Medulla oblongata (tissue), 1 donor: Measurements from ENCODE around the gene BCAS3.

Experiments
- DNase-seq: peaks from one replicate; pipeline ENCODE4 v3.0.0-alpha.2; 2015; ENCODE audit errors: extremely low spot score

BCAS3 gene

DNA sequence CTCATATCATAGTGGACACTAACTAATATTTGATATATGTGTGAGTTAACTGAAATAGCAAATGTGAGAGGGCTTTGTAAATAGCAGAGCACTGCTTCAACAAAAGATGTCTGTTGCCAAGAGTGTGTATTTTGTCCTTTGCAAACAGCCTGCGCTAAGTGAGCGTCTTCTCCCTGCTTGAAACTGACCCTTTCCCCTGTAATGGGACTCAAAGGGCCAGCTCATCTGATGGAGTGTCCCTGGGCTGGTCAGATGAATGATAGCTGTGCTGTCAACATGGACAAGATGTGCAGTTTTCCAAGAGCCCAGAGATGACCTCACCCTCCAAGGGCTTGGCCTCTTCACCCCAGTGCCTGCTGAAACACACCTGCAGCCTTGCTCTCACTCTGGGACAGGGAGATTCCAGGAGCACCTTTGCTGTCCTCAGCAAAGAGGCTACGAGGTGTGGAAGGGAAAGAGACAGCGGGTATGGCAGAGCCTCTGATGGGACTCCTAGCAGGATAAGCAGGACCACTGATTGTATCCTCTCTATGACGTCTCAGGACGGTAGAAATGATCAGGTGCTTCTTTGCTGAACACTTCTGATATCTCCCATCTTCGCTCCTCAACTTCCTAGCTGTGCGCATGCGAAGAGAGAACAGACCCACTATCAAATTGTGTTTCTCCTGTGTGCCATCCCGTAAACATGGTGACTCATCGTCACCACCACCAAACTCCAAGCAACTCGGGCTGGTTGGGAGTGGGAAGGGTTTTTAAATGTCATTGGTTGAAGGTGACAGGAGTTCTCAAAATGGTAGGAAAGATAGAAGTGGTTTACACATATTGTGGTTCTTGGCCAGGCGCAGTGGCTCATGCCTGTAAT is 686.2 kb downstream of the BCAS3 start:
- DNase-seq: no peak

DNA sequence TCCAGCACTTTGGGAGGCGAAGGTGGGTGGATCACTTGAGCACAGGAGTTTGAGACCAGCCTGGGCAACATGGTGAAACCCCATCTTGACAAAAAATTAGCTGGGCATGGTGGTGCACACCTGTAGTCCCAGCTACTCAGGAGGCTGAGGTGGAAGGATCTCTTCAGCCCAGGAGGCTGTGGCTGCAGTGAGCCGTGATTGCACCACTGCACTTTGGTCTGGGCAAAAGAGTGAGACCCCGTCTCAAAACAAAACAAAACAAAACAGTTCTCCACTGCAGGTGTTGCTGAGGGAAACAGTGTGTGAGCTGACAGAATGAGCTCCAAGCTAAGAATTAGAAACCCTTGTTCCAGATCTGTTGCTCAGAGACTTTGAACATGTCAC is 686.8 kb downstream of the BCAS3 start:
- no peak for DNase-seq

GRCh38 chr17:61366076-61366714 is 688.5 kb downstream of the BCAS3 start:
- no peak for DNase-seq

DNA sequence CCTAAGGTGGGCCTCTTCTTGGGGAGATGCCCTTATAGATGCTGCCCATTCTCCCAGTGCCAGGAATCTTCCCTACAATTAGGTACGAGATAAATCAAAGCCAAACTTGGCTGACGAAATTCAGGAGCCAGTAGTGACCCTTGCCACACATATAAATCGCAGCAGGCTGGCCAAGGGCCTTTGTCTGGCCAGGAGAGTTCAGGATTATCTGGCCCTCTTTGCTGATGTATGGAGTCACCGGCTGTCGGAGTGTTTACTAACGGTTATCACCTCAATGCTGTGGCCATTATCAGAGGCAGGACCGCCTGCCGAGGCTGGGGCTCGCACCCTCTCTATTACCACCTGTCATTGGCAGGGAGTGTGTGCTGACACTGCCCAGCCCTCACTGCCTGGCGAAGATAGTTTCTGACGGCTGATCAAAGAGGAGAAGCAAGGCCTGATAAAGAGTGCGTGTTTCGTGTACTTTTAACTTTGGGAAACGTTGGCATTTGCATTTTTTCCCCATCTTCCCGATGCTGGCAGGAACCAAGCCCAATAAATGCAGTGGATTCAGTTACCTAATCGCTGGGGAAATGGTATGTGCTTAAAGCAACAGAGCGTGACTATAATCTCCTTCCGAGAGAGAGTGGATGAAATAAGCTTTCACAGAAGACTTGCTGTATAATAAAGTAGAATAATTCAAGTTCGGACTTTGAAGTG is 689.2 kb downstream of the BCAS3 start:
- DNase-seq: no peak

GRCh38 chr17:61368049-61368831 is 690.6 kb downstream of the BCAS3 start:
- DNase-seq: no peak

- peak; percentile 46 for DNase-seq
Measured at GRCh38 chr17:61368832-61369450, 691.3 kb downstream of the BCAS3 start.

DNA sequence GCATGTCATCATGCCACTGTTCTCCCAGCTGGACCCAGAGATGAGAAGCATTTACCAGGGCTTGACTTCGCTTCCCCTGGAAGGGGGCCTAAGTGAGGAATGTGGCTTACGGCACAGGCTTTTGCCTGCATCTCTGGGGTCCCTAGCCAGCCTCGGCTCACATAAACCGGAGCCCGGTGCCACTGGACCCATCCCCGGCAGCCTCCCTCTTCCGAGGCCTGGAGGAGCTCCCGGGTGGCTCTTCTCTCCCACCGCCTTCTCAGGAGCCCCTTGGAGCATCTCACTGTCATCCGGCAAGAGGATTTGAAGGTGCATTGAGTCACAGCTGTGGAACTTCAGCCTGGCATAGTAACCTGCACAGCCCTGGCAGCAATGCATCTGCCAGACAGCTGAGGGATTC is 692.1 kb downstream of the BCAS3 start:
- no peak for DNase-seq

DNA sequence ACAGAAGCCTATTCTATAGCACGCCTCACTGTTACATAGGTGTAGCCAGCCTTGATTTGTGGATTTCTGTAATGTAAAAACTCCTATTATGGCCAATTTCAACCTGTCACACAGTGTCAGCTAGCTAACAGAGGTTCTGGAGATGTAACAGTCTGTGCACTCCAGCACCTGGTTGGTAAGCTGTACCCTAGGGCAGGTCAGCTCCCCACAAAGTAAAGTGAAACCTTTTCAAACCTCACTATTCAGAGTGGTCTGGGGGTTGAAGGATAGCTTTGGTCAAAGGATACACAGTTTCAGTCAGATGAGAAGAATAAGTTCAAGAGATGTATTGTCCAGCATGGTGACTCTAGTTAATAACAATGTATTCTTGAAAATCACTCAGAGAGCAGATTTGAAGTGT is 693.5 kb downstream of the BCAS3 start:
- DNase-seq: no peak

DNA sequence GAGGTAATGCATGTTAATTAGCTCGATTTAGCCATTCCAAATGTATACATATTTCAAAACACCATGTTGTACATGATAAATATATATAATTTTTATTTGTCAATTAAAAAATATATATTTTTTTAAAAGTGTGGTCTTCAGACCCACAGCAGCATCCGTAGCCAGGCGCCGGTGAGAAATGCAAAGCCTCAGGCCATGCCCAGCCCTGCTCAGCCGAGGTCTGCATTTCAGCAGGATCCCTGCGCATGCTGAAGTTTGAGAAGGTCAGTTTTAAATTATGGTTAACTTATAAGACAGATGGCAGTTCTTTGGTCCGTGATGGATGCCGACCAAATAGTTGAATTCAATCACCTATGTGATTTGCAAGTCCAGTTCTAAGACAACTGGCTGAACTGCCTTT is 694.0 kb downstream of the BCAS3 start:
- DNase-seq: no peak

- no peak for DNase-seq
Measured at GRCh38 chr17:61372436-61372835, 694.8 kb downstream of the BCAS3 start.

GRCh38 chr17:61376931-61377838 is 699.5 kb downstream of the BCAS3 start:
- DNase-seq: no peak

GRCh38 chr17:61378658-61379456 is 701.2 kb downstream of the BCAS3 start:
- DNase-seq: no peak

GRCh38 chr17:61379457-61380216 is 702.0 kb downstream of the BCAS3 start:
- no peak for DNase-seq

DNA sequence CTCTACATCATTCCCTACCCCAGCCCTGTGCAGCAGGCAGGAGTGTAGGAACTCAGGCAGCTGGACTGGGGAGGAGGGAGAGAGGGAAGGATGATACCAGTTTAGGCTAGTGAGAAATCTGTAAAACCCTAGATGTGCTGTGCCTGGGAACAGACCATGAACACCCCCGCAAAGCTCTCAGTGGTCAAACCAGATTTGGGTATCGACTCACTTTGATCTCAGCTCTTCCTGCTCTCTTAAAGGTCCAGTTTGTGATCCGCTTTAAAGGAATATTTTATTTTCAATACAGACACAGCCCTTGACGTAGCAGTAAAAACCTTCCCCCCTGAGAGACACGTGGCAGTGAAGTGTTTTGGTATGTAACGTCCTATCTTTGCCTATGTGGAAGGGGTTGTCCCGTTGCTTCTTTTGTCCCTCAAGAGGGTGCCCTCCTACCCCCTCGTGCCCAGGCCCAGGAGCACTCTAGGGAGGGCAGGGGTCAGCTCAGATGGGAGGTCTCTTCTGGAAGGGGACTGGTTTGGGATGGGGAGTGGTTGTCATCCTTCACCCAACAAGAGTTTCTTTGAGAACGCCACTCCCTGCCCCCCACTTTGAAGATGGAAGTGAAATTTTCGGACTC is 702.7 kb downstream of the BCAS3 start:
- no peak for DNase-seq

GRCh38 chr17:61380836-61381525 is 703.3 kb downstream of the BCAS3 start:
- DNase-seq: peak; percentile 26

- no peak for DNase-seq
Measured at GRCh38 chr17:61381537-61381936, 703.9 kb downstream of the BCAS3 start.

DNA sequence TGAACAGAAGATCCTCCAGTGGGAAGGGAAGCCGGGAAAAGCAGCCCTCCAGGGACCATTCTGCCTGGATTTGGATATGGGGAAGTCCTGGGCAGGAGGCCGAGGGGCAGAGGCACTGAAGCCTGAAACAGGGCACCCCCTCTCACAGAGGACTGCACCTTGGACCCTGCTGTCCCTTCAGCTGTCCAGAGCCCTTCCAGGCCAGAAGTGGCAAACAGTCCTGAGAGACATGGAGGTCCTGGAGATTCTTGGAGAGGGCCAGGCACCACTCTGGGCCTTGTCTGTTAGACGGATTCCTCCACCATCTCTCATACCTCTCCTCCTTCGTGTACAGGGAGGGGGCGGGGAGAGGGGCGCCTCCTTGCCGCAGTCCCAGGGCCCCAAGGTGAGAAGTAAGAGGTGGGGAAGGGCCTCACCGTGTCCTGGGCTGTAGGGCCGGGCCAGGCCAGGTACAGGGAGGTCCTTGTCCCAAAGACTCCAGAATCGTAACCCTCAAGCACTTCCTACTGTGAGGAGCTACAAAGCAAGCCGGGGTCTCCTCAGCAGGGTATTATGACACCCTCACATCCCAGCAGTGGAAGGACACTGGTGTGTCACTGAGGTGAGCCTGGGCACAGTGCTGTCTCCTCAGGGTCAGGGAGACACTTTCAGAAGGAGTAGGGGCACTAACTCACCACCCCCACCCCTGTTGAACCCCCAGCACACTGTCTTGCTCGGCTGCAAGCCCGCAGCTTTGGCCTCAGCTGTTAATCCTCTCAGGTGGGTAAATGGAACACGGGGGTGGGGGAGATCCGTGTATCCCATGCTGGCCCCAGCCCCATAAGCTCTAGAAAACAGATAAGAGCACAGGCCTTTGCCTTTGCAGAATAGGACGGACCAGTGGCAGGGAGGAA is 705.4 kb downstream of the BCAS3 start:
- DNase-seq: no peak
